T-helper 1 cell (primary cell): ENCODE measurements around the gene NSG2.
"Not testable (repeated sequence)": the region's sequence is repeated elsewhere in the genome, so short reads cannot be mapped to it uniquely, and the experiment has no call there.

Source experiments
- DNase-seq, 5 donors: peaks; one replicate each; pipeline ENCODE4 v3.0.0-alpha.2; 2012 to 2020

NSG2 gene

GRCh38 chr5:174063082-174063756 is 17.7 kb downstream of the NSG2 start:
- DNase-seq: no peak

GRCh38 chr5:174064171-174064570 is 18.7 kb downstream of the NSG2 start:
- no peak for DNase-seq

GRCh38 chr5:174065528-174066197 is 20.2 kb downstream of the NSG2 start:
- DNase-seq: no peak

GRCh38 chr5:174067499-174067898 is 22.0 kb downstream of the NSG2 start:
- no peak for DNase-seq

GRCh38 chr5:174071484-174071883 is 26.0 kb downstream of the NSG2 start:
- DNase-seq: no peak

GRCh38 chr5:174073122-174073660 is 27.7 kb downstream of the NSG2 start:
- DNase-seq: no peak

- no peak for DNase-seq
Measured at GRCh38 chr5:174074369-174074768, 28.9 kb downstream of the NSG2 start.

- no peak for DNase-seq
Measured at GRCh38 chr5:174078416-174078815, 32.9 kb downstream of the NSG2 start.

GRCh38 chr5:174082286-174082685 is 36.8 kb downstream of the NSG2 start:
- no peak for DNase-seq

- no peak for DNase-seq
Measured at GRCh38 chr5:174083056-174083827, 37.7 kb downstream of the NSG2 start.

GRCh38 chr5:174084691-174085154 is 39.2 kb downstream of the NSG2 start:
- no peak for DNase-seq

- no peak for DNase-seq
Measured at GRCh38 chr5:174086751-174087150, 41.2 kb downstream of the NSG2 start.

GRCh38 chr5:174087783-174088182 is 42.3 kb downstream of the NSG2 start:
- no peak for DNase-seq

GRCh38 chr5:174090129-174090528 is 44.6 kb downstream of the NSG2 start:
- DNase-seq: no peak

- DNase-seq: no peak
Measured at GRCh38 chr5:174093123-174093522, 47.6 kb downstream of the NSG2 start.

- no peak for DNase-seq
Measured at GRCh38 chr5:174094857-174095606, 49.5 kb downstream of the NSG2 start.

- no peak for DNase-seq
Measured at GRCh38 chr5:174096619-174097018, 51.1 kb downstream of the NSG2 start.

- no peak for DNase-seq
Measured at GRCh38 chr5:174097486-174098185, 52.1 kb downstream of the NSG2 start.

GRCh38 chr5:174098694-174099093 is 53.2 kb downstream of the NSG2 start:
- no peak for DNase-seq

- DNase-seq: no peak
Measured at GRCh38 chr5:174100490-174100889, 55.0 kb downstream of the NSG2 start.

GRCh38 chr5:174101195-174101730 is 55.8 kb downstream of the NSG2 start:
- DNase-seq: no peak

GRCh38 chr5:174102574-174102973 is 57.1 kb downstream of the NSG2 start:
- DNase-seq: not testable (repeated sequence)
